Ishikawa (cell line): ENCODE results near the gene RSPH3.

Experiments used
- CEBPB ChIP-seq: IDR thresholded peaks from 2 replicates; pipeline ENCODE4 v1.6.1; 2012
- CREB1 ChIP-seq: IDR thresholded peaks from 2 replicates; pipeline ENCODE4 v1.6.1; 2012; ENCODE audit warnings: low read depth
- EGR1 ChIP-seq: IDR thresholded peaks from 2 replicates; pipeline ENCODE4 v1.6.1; 2012
- EP300 ChIP-seq: IDR thresholded peaks from 2 replicates; pipeline ENCODE4 v1.6.1; 2012; ENCODE audit warnings: borderline replicate concordance
- FOXM1 ChIP-seq: IDR thresholded peaks from 2 replicates; pipeline ENCODE4 v1.6.1; 2012; ENCODE audit warnings: low read depth, borderline replicate concordance
- MAX ChIP-seq: IDR thresholded peaks from 2 replicates; pipeline ENCODE4 v1.6.1; 2012
- NFIC ChIP-seq: IDR thresholded peaks from 2 replicates; pipeline ENCODE4 v1.6.1; 2012
- RAD21 ChIP-seq: IDR thresholded peaks from 2 replicates; pipeline ENCODE4 v1.6.1; 2012; ENCODE audit warnings: low read depth
- REST ChIP-seq: IDR thresholded peaks from 2 replicates; pipeline ENCODE4 v1.6.1; 2012; ENCODE audit warnings: low read depth, mild to moderate bottlenecking
- TAF1 ChIP-seq: IDR thresholded peaks from 2 replicates; pipeline ENCODE4 v1.6.1; 2012; ENCODE audit warnings: low read depth, mild to moderate bottlenecking
- TCF12 ChIP-seq: IDR thresholded peaks from 2 replicates; pipeline ENCODE4 v1.6.1; 2012; ENCODE audit warnings: low read depth
- TEAD4 ChIP-seq: IDR thresholded peaks from 2 replicates; pipeline ENCODE4 v1.6.1; 2012
- USF1 ChIP-seq: IDR thresholded peaks from 2 replicates; pipeline ENCODE4 v1.6.1; 2012
- YY1 ChIP-seq: IDR thresholded peaks from 2 replicates; pipeline ENCODE4 v1.6.1; 2012; ENCODE audit warnings: low read depth
- ZBTB7A ChIP-seq: IDR thresholded peaks from 2 replicates; pipeline ENCODE4 v1.6.1; 2012; ENCODE audit warnings: low read depth

The RSPH3 gene

GRCh38 chr6:158962371-158962770, 37.6 kb downstream of the RSPH3 start:
- TF ChIP-seq FOXM1, result no peak
- no peak for TF ChIP-seq EP300
- no peak for TF ChIP-seq USF1
- no peak for TF ChIP-seq EGR1
- no peak for TF ChIP-seq REST
- no peak for TF ChIP-seq MAX
- no peak for TF ChIP-seq RAD21
- no peak for TF ChIP-seq TAF1
- TF ChIP-seq YY1, result no peak
- TF ChIP-seq TEAD4, result no peak
- TF ChIP-seq CEBPB, result no peak
- TF ChIP-seq TCF12, result no peak
- TF ChIP-seq NFIC, result no peak
- TF ChIP-seq CREB1, result no peak
- no peak for TF ChIP-seq ZBTB7A

- TF ChIP-seq RAD21 (no peak), MAX (no peak), REST (no peak), NFIC (no peak)
Observed at GRCh38 chr6:158960026-158960425, 40.0 kb downstream of the RSPH3 start.

GRCh38 chr6:158959552-158959951, 40.5 kb downstream of the RSPH3 start:
- TF ChIP-seq CEBPB (no peak), FOXM1 (no peak), USF1 (no peak), EP300 (no peak), TAF1 (no peak), NFIC (no peak), ZBTB7A (no peak), CREB1 (no peak), TEAD4 (no peak), RAD21 (no peak), YY1 (no peak), TCF12 (no peak), MAX (no peak), EGR1 (no peak)

GRCh38 chr6:158958504-158959386, 41.3 kb downstream of the RSPH3 start:
- TF ChIP-seq RAD21, result peak; percentile 40; the same call in 1 of the 2 replicates
- TF ChIP-seq MAX, result no peak

GRCh38 chr6:158955255-158955654, 44.7 kb downstream of the RSPH3 start:
- TF ChIP-seq TAF1 (no peak), YY1 (no peak), USF1 (no peak), FOXM1 (no peak), TCF12 (no peak), ZBTB7A (no peak), TEAD4 (no peak), CREB1 (no peak)
